ENCODE data around the gene WFIKKN2.

DNA sequence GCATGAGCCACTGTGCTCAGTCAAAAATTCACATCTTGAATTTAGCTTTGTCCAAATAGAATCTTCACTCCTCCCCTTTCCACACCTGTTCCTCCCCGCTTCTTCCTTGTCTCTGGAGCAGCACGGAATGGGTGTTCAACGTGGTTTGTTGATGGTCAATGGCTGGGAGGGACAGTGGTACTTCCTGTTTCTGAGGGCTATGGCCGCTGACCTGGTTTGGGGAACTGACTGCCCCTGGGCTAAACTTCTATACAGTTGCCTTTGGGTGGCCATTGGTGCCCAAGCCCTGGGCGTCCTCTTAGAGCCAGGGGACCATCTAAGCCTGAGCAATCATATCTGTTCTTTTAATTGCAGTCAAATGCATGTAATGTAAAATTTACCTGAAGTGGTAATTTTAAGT, 19.1 kb upstream of the WFIKKN2 start:
- TF ChIP-seq CTCF (conservative IDR thresholded peaks at IDR 0.05; ENCODE audit: low read depth, low read length) (no peak), POLR2A (IDR thresholded peaks at IDR 0.05; ENCODE audit: low read depth, low read length) (no peak), FOS (IDR thresholded peaks at IDR 0.05; ENCODE audit: low read depth, low read length) (no peak), RAD21 (IDR thresholded peaks at IDR 0.05; ENCODE audit: low read length) (no peak), MAZ (IDR thresholded peaks at IDR 0.05; ENCODE audit: borderline replicate concordance, low read depth, low read length) (no peak), MXI1 (IDR thresholded peaks at IDR 0.05; ENCODE audit: borderline replicate concordance, low read depth, low read length) (no peak)

Measured in IMR-90 (cell line).